Neural crest cell (in vitro differentiated cells): ENCODE measurements around the gene DMP1. TPM values are rescaled to one million over a fixed set of nuclear protein-coding genes. Genes with fewer than 3 reads are reported as not detected.

Source experiments
- DNase-seq: peaks from one replicate; pipeline ENCODE4 v3.0.0; 2021; ENCODE audit warnings: low read depth, mixed read lengths, low spot score
- H3K27ac Mint-ChIP-seq: one replicate; pipeline ENCODE4 v1.8.0; 2021; ENCODE audit warnings: mild to moderate bottlenecking, mixed read lengths; ENCODE audit not compliant: unreplicated experiment
- H3K27me3 Mint-ChIP-seq: 2 replicates; pipeline ENCODE4 v1.8.0; 2021; ENCODE audit warnings: low read depth, mild to moderate bottlenecking, mixed read lengths
- H3K36me3 Mint-ChIP-seq: 2 replicates; pipeline ENCODE4 v1.8.0; 2021; ENCODE audit warnings: low read depth, mild to moderate bottlenecking, mixed read lengths
- H3K4me1 Mint-ChIP-seq: 2 replicates; pipeline ENCODE4 v1.8.0; 2021; ENCODE audit warnings: mixed read lengths
- H3K4me3 Mint-ChIP-seq: one replicate; pipeline ENCODE4 v1.8.0; 2021; ENCODE audit warnings: mild to moderate bottlenecking, mixed read lengths
- H3K9me3 Mint-ChIP-seq: 2 replicates; pipeline ENCODE4 v1.8.0; 2021; ENCODE audit warnings: mixed read lengths
- CTCF ChIP-seq: fragments of 200-600 bp; sonication (generic); conservative IDR thresholded peaks from 2 replicates; pipeline ENCODE4 v1.5.0; 2021; ENCODE audit warnings: antibody characterized with exemption, mild to moderate bottlenecking
- total RNA-seq: library from RNA; stranded (reverse); gene quantifications from 2 replicates; pipeline ENCODE4 v1.2.1, GENCODE V29; 2021

Gene DMP1
- total RNA-seq, 1 donor from 2014 or later, result not detected

- no peak for DNase-seq
- H3K9me3 Mint-ChIP-seq, result peaks cover 14% of the 10 kb centered on the region
- H3K36me3 Mint-ChIP-seq, result peaks cover 13% of the 10 kb centered on the region
- no peak for TF ChIP-seq CTCF
- no peak overlapping the region for H3K27ac Mint-ChIP-seq
- no peaks in the 10 kb centered on the region for H3K27me3 Mint-ChIP-seq
- H3K4me3 Mint-ChIP-seq, result no peak overlapping the region
- no peaks in the 10 kb centered on the region for H3K4me1 Mint-ChIP-seq
Observed at GRCh38 chr4:87697945-87698344, 47.9 kb downstream of the DMP1 start.

- no peak for TF ChIP-seq CTCF
- Mint-ChIP-seq H3K4me3 (no peak overlapping the region), H3K27ac (no peak overlapping the region), H3K4me1 (no peaks in the 10 kb centered on the region), H3K36me3 (peaks cover 9% of the 10 kb centered on the region), H3K27me3 (no peaks in the 10 kb centered on the region), H3K9me3 (peaks cover 9% of the 10 kb centered on the region)
- DNase-seq, result no peak
Observed at GRCh38 chr4:87698394-87698793, 48.3 kb downstream of the DMP1 start.

- Mint-ChIP-seq H3K4me3 (no peak overlapping the region), H3K36me3 (no peaks in the 10 kb centered on the region), H3K9me3 (no peaks in the 10 kb centered on the region), H3K27ac (no peak overlapping the region), H3K27me3 (no peaks in the 10 kb centered on the region), H3K4me1 (no peaks in the 10 kb centered on the region)
- TF ChIP-seq CTCF, result no peak
- no peak for DNase-seq
Observed at GRCh38 chr4:87704001-87704400, 53.9 kb downstream of the DMP1 start.

- no peak for DNase-seq
- Mint-ChIP-seq H3K4me1 (no peaks in the 10 kb centered on the region), H3K36me3 (no peaks in the 10 kb centered on the region), H3K9me3 (peaks cover 6% of the 10 kb centered on the region), H3K27me3 (no peaks in the 10 kb centered on the region), H3K27ac (peak overlapping the region; percentile 36), H3K4me3 (no peak overlapping the region)
- no peak for TF ChIP-seq CTCF
Observed at GRCh38 chr4:87707279-87707918, 57.3 kb downstream of the DMP1 start.

Other genes starting within 250 kb of the DMP1 start
- gene NUDT9, start 227.7 kb upstream of the DMP1 start, total RNA-seq, result 22.6 and 25.4 TPM in 2 replicates
- gene SPARCL1, start 120.9 kb upstream of the DMP1 start, total RNA-seq, result 7.8 and 8.6 TPM in 2 replicates
- gene DSPP, start 41.8 kb upstream of the DMP1 start, total RNA-seq, result not detected in 2 replicates
- not detected in 2 replicates for gene IBSP, start 149.3 kb downstream of the DMP1 start, total RNA-seq
- gene MEPE, start 182.7 kb downstream of the DMP1 start, total RNA-seq, result not detected in 2 replicates